ENCODE measurements around the gene PPFIBP1.

PPFIBP1 gene

GRCh38 chr12:27531896-27532295 lies 7.9 kb downstream of the PPFIBP1 start:
- TF ChIP-seq REST (IDR thresholded peaks at IDR 0.05; ENCODE audit: insufficient replicate concordance, low read depth) (no peak), SPI1 (IDR thresholded peaks at IDR 0.05; ENCODE audit: borderline replicate concordance, low read depth) (no peak), CTCF (IDR thresholded peaks at IDR 0.05; ENCODE audit: insufficient read depth, low read length) (no peak), POLR2AphosphoS5 (IDR thresholded peaks at IDR 0.05; ENCODE audit: low read depth) (no peak), GABPA (IDR thresholded peaks at IDR 0.05; ENCODE audit: low read depth) (no peak)
- no peak for DNase-seq (ENCODE audit: low read depth in 1 of 2, low spot score in 1 of 2)
- Histone ChIP-seq H3K27ac (replicated peaks) (no peak overlapping the region), H3K27me3 (ENCODE audit: insufficient read depth, poor library complexity, severe bottlenecking) (no peaks in the 10 kb centered on the region), H3K4me3 (replicated peaks; ENCODE audit: insufficient read depth, low read length) (no peak overlapping the region)

- no peak for DNase-seq (ENCODE audit: low read depth in 1 of 2, low spot score in 1 of 2)
- H3K4me3 ChIP-seq (replicated peaks; ENCODE audit: insufficient read depth, low read length) = no peak overlapping the region
- H3K27ac ChIP-seq (replicated peaks) = no peak overlapping the region
- TF ChIP-seq SPI1 (IDR thresholded peaks at IDR 0.05; ENCODE audit: borderline replicate concordance, low read depth) (no peak), POLR2AphosphoS5 (IDR thresholded peaks at IDR 0.05; ENCODE audit: low read depth) (no peak), CTCF (IDR thresholded peaks at IDR 0.05; ENCODE audit: insufficient read depth, low read length) (no peak), REST (IDR thresholded peaks at IDR 0.05; ENCODE audit: insufficient replicate concordance, low read depth) (no peak), GABPA (IDR thresholded peaks at IDR 0.05; ENCODE audit: low read depth) (no peak)
- no peaks in the 10 kb centered on the region for H3K27me3 ChIP-seq (ENCODE audit: insufficient read depth, poor library complexity, severe bottlenecking)
Measured at GRCh38 chr12:27534060-27534764, 10.2 kb downstream of the PPFIBP1 start.

GRCh38 chr12:27534765-27535161 lies 10.8 kb downstream of the PPFIBP1 start:
- no peak for DNase-seq (ENCODE audit: low read depth in 1 of 2, low spot score in 1 of 2)
- H3K27ac ChIP-seq (replicated peaks) = no peak overlapping the region
- H3K27me3 ChIP-seq (ENCODE audit: insufficient read depth, poor library complexity, severe bottlenecking) = no peaks in the 10 kb centered on the region
- no peak for TF ChIP-seq GABPA (IDR thresholded peaks at IDR 0.05; ENCODE audit: low read depth)
- no peak for TF ChIP-seq SPI1 (IDR thresholded peaks at IDR 0.05; ENCODE audit: borderline replicate concordance, low read depth)
- TF ChIP-seq REST (IDR thresholded peaks at IDR 0.05; ENCODE audit: insufficient replicate concordance, low read depth) = no peak
- TF ChIP-seq POLR2AphosphoS5 (IDR thresholded peaks at IDR 0.05; ENCODE audit: low read depth) = no peak
- no peak for TF ChIP-seq CTCF (IDR thresholded peaks at IDR 0.05; ENCODE audit: insufficient read depth, low read length)
- no peak overlapping the region for H3K4me3 ChIP-seq (replicated peaks; ENCODE audit: insufficient read depth, low read length)
